HG02610 (cell line): ENCODE results near the gene NFATC4.
"Not testable (repeated sequence)": the region's sequence is repeated elsewhere in the genome, so short reads cannot be mapped to it uniquely, and the experiment has no call there.

Source experiments
- ATAC-seq: cut with Tn5 transposase; IDR thresholded peaks from one replicate; pipeline ENCODE4 v1.9.1; 2021; ENCODE audit warnings: mild to moderate bottlenecking, moderate library complexity; ENCODE audit not compliant: unreplicated experiment

The NFATC4 gene

DNA sequence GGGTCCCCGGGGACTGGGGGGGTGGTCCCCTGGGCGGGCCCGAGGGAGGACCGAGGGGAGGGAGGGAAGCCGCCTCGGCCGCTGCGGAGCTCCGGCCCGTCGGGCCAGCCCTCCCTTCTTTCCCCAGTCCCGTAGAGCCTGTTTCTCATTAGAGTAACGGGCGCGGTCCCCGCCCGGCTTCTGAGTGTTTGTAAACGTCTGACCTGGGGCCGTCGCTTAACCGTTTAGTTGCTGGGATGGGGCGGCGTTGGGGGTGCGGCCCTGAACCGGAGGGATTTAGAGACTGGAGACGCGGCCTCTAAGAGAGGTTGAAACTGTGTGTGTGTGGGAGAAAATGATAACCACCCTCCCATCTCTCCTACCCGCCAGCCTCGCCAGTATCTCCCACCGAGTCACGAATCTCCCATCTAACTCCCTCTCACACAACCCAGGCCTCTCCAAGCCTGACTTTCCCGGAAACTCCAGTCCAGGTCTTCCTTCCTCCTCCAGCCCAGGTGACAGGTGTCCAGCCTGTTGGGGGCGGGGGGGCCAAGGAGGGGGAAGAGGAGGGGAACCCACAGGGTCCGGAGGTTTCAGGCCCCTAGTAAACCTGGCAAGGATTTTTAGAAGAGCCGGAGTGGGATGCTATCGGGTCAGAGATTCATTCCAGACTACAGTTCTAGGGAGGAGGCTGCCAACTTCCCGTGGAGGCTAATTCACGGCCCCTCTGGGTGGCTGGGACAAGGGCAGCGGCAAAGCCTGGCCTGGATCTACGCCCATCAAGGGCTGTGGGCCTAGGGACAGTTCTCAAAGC is 1.1 kb upstream of the NFATC4 start:
- peak; percentile 66 for ATAC-seq

DNA sequence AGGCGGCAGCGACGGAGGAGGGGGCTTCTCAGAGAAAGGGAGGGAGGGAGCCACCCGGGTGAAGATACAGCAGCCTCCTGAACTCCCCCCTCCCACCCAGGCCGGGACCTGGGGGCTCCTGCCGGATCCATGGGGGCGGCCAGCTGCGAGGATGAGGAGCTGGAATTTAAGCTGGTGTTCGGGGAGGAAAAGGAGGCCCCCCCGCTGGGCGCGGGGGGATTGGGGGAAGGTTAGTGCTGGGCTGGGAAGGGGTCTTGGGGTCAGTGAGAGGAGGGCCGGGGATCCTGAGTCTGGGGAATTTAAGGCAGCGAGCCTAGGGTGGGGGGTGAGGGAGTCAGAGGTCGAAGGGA is 203 bp downstream of the NFATC4 start:
- no peak for ATAC-seq

DNA sequence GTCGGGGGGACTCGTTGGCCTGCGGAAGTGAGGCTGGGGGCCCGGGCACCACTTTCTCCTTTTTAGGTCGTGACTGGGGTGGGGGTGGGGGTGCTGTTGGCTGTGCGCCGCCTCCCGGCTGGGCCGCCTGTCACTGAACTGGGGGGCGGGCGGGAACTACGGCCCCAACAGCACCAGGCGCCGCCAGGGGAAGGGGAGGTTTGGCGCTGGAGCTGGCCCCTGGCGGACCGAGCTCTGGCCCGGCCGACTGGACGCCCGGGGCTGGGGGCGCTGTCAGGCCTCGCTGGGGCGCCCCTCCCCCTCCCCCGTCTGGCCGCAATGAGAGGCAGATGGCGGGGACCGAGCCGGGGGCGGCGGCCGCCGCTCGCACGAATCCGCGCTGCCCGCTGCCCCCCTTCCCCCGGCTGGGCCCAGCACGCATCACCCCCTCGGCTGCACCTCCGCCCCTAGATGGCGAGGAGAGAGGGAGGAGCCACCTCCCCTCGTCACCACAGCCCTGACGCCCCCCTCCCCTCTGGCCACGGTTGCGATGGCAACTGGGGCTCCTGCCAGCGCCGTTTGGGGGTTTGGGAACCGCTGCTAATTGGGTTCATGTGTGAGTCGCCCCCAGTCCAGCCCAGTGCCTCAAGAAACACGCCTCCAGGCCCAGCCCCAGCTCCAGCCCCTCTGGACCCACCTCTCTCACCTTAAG is 723 bp downstream of the NFATC4 start:
- ATAC-seq: no peak

- ATAC-seq: no peak
Measured at GRCh38 chr14:24369463-24369862, 1.5 kb downstream of the NFATC4 start.

DNA sequence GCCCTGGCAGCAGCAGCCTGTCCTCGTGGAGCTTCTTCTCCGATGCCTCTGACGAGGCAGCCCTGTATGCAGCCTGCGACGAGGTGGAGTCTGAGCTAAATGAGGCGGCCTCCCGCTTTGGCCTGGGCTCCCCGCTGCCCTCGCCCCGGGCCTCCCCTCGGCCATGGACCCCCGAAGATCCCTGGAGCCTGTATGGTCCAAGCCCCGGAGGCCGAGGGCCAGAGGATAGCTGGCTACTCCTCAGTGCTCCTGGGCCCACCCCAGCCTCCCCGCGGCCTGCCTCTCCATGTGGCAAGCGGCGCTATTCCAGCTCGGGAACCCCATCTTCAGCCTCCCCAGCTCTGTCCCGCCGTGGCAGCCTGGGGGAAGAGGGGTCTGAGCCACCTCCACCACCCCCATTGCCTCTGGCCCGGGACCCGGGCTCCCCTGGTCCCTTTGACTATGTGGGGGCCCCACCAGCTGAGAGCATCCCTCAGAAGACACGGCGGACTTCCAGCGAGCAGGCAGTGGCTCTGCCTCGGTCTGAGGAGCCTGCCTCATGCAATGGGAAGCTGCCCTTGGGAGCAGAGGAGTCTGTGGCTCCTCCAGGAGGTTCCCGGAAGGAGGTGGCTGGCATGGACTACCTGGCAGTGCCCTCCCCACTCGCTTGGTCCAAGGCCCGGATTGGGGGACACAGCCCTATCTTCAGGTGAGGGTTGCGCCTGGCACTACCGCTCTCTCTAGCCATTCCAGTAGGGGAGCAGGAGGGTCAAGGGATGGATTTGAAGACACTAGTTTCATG is 2.1 kb downstream of the NFATC4 start:
- no peak for ATAC-seq

DNA sequence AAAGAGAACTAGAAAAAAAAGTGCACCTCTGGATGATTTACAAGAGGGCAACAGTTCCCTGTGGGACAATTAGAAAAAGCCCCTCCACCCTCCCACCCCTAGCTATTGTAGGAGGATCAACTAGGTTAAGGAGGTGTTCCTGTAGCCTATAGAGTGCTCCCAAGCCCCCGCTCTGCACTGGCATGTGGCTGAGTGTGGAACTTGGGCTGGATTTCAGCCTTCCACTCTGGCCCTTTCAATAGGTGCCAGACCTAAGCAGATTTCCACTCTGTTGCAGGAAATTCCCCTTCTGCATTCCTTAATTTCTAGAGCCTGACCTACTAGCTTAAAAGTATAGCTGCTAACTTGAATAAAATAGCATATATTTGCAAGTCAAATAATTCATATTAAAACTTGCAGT is 2.8 kb downstream of the NFATC4 start:
- ATAC-seq: no peak

DNA sequence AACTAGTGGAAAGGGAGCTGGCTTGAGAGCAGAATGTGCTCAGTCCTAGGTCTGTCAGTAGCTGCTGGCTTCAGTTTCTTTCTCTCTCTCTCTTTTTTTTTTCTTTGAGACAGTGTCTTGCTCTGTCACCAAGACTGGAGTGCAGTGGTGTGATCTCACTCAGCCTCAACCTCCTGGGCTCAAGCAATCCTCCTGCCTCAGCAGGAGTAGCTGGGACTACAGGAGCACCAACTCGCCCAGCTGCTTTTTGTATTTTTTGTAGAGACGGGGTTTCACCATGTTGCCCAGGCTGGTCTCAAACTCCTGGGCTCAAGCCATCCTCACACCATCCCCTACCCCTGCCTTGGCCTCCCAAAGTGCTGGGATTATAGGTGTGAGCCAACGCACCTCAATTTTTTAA is 3.6 kb downstream of the NFATC4 start:
- ATAC-seq: not testable (repeated sequence)

DNA sequence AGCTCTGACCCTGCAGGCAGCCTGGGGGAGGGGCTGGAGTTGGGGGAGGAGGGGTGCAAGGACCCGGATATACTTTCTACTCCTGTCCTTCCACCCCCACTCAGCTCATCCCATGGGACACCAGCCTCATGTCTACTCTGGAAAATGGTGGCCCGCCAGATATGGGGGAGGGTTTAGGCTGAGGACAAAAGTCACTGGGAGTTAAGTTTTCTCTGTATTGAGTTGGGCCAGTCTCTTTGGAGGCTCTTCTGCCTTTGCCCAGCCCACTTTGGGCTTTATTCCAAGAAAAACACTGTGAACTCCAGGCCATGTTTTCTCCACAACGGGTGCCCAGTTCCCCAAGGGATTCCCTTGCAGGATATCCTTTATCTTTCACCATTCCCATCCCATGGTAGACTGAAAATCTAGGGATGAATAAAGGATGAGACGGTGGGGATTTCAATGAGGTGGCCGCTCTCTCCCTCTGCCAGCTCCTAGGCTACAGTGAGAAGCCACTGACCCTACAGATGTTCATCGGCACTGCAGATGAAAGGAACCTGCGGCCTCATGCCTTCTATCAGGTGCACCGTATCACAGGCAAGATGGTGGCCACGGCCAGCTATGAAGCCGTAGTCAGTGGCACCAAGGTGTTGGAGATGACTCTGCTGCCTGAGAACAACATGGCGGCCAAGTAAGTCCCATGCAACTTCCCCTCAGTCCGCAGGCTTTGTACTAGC is 4.9 kb downstream of the NFATC4 start:
- ATAC-seq: no peak

GRCh38 chr14:24376448-24377070 is 8.6 kb downstream of the NFATC4 start:
- ATAC-seq: no peak

DNA sequence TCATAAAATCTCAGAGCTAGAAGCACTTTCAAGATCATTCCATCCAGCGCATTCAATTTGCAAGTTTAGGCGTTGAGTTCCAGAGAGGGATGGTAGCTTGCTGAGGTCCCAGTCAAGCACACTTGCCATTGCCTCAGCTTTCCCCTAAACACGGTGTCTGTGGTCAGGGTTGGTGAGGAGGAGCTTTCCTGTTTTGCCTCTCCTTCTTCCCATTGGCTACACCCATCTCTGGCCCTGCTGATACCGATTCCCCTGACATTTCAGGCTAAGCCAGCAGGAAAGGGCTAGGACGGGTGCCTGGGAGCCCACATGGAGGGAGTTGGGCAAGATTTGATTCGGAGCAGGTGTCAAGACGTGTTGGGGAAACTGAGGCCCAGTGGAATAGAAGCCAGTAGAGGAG is 9.1 kb downstream of the NFATC4 start:
- no peak for ATAC-seq

DNA sequence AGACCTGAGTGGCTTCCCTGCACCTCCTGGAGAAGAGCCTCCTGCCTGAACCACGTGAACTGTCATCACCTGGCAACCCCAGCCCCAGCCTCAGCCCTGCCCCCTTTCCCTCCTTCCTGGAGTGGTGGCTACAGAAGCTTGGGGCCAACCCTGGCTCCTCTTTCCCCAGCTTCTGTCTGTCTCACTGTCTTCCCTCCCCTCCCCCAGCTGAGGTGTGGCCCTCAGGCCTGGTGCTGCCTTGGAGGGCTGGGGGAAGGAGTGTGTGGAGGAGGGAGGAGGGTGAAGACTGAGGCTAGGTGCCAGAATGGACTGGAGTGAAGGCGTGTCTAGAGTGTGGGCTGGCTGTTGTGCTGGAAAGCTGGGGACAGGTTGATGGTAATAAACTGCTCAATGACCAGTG is 9.7 kb downstream of the NFATC4 start:
- ATAC-seq: no peak

DNA sequence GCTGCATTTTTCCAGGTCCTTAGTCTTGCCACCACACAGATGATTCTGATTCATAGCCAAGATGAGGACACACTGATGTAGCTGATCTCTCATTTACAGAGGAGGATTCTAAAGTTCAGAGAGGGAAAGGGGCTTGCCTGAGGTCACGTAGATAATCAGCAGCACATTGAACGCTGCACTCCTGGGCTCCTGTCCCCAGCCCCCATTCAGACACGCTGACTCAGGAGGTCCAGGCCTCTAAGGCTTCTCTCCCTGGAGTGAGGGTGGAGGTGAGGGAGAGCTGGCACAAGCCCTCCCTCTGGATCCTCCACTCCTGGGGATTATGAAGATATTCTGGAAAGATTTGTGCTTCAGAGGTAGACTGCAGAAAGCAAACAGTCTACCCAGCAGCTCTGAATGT is 10.3 kb downstream of the NFATC4 start:
- ATAC-seq: no peak

DNA sequence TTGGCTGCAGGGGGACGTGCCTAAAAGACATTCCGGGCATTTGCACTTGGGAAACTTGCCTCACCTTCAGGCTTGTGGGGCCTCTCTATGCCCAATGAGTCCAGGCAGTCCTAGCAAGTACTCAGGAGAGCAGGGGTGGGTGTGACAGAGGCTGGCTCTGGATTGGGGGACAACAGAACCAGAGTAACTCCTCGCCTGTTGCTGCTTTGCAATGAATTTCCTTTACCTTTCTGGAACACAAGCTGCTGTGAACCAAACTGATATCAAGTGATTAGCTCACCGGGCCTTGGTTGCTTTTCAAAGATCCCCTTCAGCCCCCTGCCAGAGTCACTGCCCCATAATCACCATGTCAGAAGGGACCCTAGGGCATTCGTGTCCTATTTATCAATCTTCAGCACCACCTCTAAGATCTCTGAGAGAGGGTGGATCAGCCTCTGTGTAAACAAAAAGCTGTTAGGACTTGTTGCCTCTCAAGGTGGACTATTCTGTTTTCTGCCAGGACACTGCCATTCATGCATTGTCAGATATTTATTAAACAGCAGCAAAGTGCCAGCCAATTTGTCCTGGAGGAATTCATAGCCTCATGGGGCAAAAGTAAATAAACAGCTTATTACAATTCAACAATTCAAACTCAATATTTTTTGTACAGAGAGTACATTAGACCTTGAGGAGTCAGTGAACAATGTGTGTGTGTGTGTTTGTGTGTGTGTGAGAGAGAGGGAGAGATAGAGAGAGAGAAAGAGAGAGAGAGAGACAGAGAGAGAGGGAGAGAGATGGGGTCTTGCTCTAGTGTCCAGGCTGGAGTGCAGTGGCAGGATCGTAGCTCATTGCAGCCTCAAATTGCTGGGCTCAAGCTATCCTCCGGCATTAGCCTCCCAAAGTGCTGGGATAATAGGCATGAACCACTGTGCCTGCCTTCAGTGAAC is 11.3 kb downstream of the NFATC4 start:
- ATAC-seq: no peak

GRCh38 chr14:24379907-24380730 is 12.1 kb downstream of the NFATC4 start:
- ATAC-seq: no peak

GRCh38 chr14:24381363-24382063 is 13.5 kb downstream of the NFATC4 start:
- ATAC-seq: no peak

DNA sequence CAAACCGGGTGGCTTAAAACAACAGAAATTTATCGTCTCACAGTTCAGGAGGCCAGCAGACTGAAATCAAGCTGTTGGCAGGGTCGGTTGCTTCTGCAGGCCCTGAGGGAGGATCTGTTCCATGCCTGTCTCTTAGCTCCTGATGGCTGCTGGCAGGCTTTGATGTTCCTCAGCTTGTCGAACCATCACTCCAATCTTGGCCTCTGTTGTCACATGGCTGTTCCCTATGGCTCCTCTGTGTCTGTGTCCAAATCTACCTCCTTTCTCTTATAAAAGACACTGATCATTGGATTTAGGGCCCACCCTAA is 14.0 kb downstream of the NFATC4 start:
- ATAC-seq: no peak

- no peak for ATAC-seq
Measured at GRCh38 chr14:24384169-24384568, 16.2 kb downstream of the NFATC4 start.

- ATAC-seq: no peak
Measured at GRCh38 chr14:24385524-24385923, 17.5 kb downstream of the NFATC4 start.

DNA sequence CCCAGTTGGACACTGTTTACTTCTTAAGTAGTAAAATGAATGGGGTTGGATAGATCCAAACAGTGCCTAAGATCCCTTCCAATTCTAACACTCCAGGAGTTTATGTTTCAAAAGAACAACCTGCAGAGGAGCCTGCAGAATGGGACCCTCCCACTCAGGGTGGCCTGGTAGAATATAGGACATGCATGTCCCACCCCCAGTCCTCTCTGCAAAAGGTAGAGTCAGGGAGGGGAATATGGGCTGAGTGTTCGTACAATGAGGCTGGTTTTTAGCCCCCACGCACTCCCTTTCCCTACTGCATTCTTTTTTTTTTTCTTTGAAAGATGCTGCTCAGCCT is 19.0 kb downstream of the NFATC4 start:
- ATAC-seq: no peak
